Endothelial cell of hepatic sinusoid (primary cell): Measurements from ENCODE around the gene FKBP7.
"Not testable (repeated sequence)": the region's sequence is repeated elsewhere in the genome, so short reads cannot be mapped to it uniquely, and the experiment has no call there.

Experiments used
- in situ Hi-C: cut with HindIII; loops from 2 replicates; pipeline ENCODE4 v1.10.0; 2017; ENCODE audit warnings: low sequenced_read_pairs

The FKBP7 gene

GRCh38 chr2:178491612-178492011 lies 13.2 kb upstream of the FKBP7 start:
- in situ Hi-C loops = no loop called here

GRCh38 chr2:178485356-178485755 lies 7.0 kb upstream of the FKBP7 start:
- in situ Hi-C loops = no loop called here

- in situ Hi-C loops = no loop called here
Measured at GRCh38 chr2:178484245-178485041, 6.0 kb upstream of the FKBP7 start.

GRCh38 chr2:178482437-178482836 lies 4.0 kb upstream of the FKBP7 start:
- in situ Hi-C loops = no loop called here

GRCh38 chr2:178480227-178481181 lies 2.1 kb upstream of the FKBP7 start, which contains the start of gene PLEKHA3:
PLEKHA3 (plus strand) TSS chr2:178480457; CDS start chr2:178480870, 413 bp downstream.
- in situ Hi-C loops = no loop called here

- in situ Hi-C loops = no loop called here
Measured at GRCh38 chr2:178479758-178480226, 1.4 kb upstream of the FKBP7 start.

- in situ Hi-C loops = no loop called here
Measured at GRCh38 chr2:178479275-178479616, 846 bp upstream of the FKBP7 start.

- in situ Hi-C loops = no loop called here
Measured at GRCh38 chr2:178478130-178478438, 316 bp downstream of the FKBP7 start.

- in situ Hi-C loops = no loop called here
Measured at GRCh38 chr2:178477443-178478129, 814 bp downstream of the FKBP7 start.

- in situ Hi-C loops = no loop called here
Measured at GRCh38 chr2:178476477-178476876, 1.9 kb downstream of the FKBP7 start.

GRCh38 chr2:178474560-178474959 lies 3.8 kb downstream of the FKBP7 start:
- in situ Hi-C loops = no loop called here

- in situ Hi-C loops = no loop called here
Measured at GRCh38 chr2:178473931-178474330, 4.5 kb downstream of the FKBP7 start.

GRCh38 chr2:178473373-178473772 lies 5.0 kb downstream of the FKBP7 start:
- in situ Hi-C loops = no loop called here

- in situ Hi-C loops = not testable (repeated sequence)
Measured at GRCh38 chr2:178471313-178471712, 7.1 kb downstream of the FKBP7 start.

- in situ Hi-C loops = loop anchor here (5.0 kb wide), 1 partner anchor 63 kb away; no protein-coding TSS in a partner anchor
Measured at GRCh38 chr2:178469219-178469849, 9.1 kb downstream of the FKBP7 start.

GRCh38 chr2:178457390-178457886 lies 21.0 kb downstream of the FKBP7 start:
- in situ Hi-C loops = no loop called here

GRCh38 chr2:178455947-178456346 lies 22.5 kb downstream of the FKBP7 start:
- in situ Hi-C loops = no loop called here

GRCh38 chr2:178452870-178453269 lies 25.5 kb downstream of the FKBP7 start:
- in situ Hi-C loops = loop anchor here (5.0 kb wide), 1 partner anchor 44 kb away; no protein-coding TSS in a partner anchor

GRCh38 chr2:178452334-178452733 lies 26.1 kb downstream of the FKBP7 start:
- in situ Hi-C loops = loop anchor here (5.0 kb wide), 1 partner anchor 45 kb away; no protein-coding TSS in a partner anchor
